Measurements from ENCODE around the gene DIRAS3.

Gene DIRAS3

GRCh38 chr1:68000191-68000590 lies 50.2 kb downstream of the DIRAS3 start:
- Histone ChIP-seq H3K4me1 (ENCODE audit: insufficient read depth, poor library complexity, severe bottlenecking) (no peaks in the 10 kb centered on the region), H3K36me3 (ENCODE audit: low read depth) (no peaks in the 10 kb centered on the region), H3K27ac (ENCODE audit: poor library complexity, severe bottlenecking) (no peak overlapping the region), H3K9me3 (ENCODE audit: severe bottlenecking) (peaks cover 10% of the 10 kb centered on the region), H3K27me3 (ENCODE audit: insufficient read depth, poor library complexity, severe bottlenecking) (no peaks in the 10 kb centered on the region), H3K4me3 (ENCODE audit: severe bottlenecking) (no peak overlapping the region)
- TF ChIP-seq CTCF (IDR thresholded peaks at IDR 0.05; ENCODE audit: poor library complexity, severe bottlenecking), result no peak
- DNase-seq (ENCODE audit: low spot score) (no peak), ATAC-seq (ENCODE audit: low read depth) (no peak)

- no peak for DNase-seq (ENCODE audit: low spot score)
Observed at GRCh38 chr1:67997746-67998145, 52.7 kb downstream of the DIRAS3 start.

More at GRCh38 chr1:67997746-67998145, 52.7 kb downstream of the DIRAS3 start:
- no peaks in the 10 kb centered on the region for H3K4me1 ChIP-seq (ENCODE audit: insufficient read depth, poor library complexity, severe bottlenecking)
- H3K9me3 ChIP-seq (ENCODE audit: severe bottlenecking), result peaks cover 18% of the 10 kb centered on the region
- no peaks in the 10 kb centered on the region for H3K36me3 ChIP-seq (ENCODE audit: low read depth)
- no peak for ATAC-seq (ENCODE audit: low read depth)
- TF ChIP-seq CTCF (IDR thresholded peaks at IDR 0.05; ENCODE audit: poor library complexity, severe bottlenecking), result no peak
- H3K4me3 ChIP-seq (ENCODE audit: severe bottlenecking), result no peak overlapping the region
- no peak overlapping the region for H3K27ac ChIP-seq (ENCODE audit: poor library complexity, severe bottlenecking)
- no peaks in the 10 kb centered on the region for H3K27me3 ChIP-seq (ENCODE audit: insufficient read depth, poor library complexity, severe bottlenecking)

Data from RWPE2 (cell line).